Astrocyte (in vitro differentiated cells and primary cell): ENCODE measurements around the gene IRF3. TPM values are rescaled to one million over a fixed set of nuclear protein-coding genes. Genes with fewer than 3 reads are reported as not detected.

Experiments used
- DNase-seq: peaks from one replicate; pipeline ENCODE4 v3.0.0-alpha.2; 2010; ENCODE audit warnings: low read depth
- FAIRE-seq: peaks from 2 replicates; lab custom pipeline; 2011; peaks lifted over from hg19 to GRCh38; lab: Jason Lieb, UNC
- H2AFZ ChIP-seq: 2 replicates; pipeline ENCODE4 v1.6.0; 2012; ENCODE audit warnings: low read depth, low read length, inconsistent platforms
- H3K27ac ChIP-seq: 2 replicates; pipeline ENCODE4 v1.5.1; 2011; ENCODE audit warnings: low read depth, low read length, inconsistent platforms
- H3K27me3 ChIP-seq: 2 replicates; pipeline ENCODE4 v1.6.0; 2011; ENCODE audit warnings: low read length, inconsistent platforms; ENCODE audit not compliant: insufficient read depth
- H3K36me3 ChIP-seq: 2 replicates; pipeline ENCODE4 v1.5.1; 2011; ENCODE audit warnings: low read length, inconsistent platforms; ENCODE audit not compliant: insufficient read depth
- H3K4me1 ChIP-seq: 2 replicates; pipeline ENCODE4 v1.5.1; 2011; ENCODE audit warnings: low read length, inconsistent platforms; ENCODE audit not compliant: insufficient read depth
- H3K4me2 ChIP-seq: 2 replicates; pipeline ENCODE4 v1.6.0; 2012; ENCODE audit warnings: low read length, inconsistent platforms
- H3K4me3 ChIP-seq: 2 replicates; pipeline ENCODE4 v1.5.1; 2011; ENCODE audit warnings: low read depth, mild to moderate bottlenecking, low read length, inconsistent platforms; ENCODE audit not compliant: insufficient read depth
- H3K79me2 ChIP-seq: 2 replicates; pipeline ENCODE4 v1.6.0; 2012; ENCODE audit warnings: mild to moderate bottlenecking, low read length, inconsistent platforms; ENCODE audit not compliant: insufficient read depth
- H3K9ac ChIP-seq: 2 replicates; pipeline ENCODE4 v1.6.0; 2012; ENCODE audit warnings: mild to moderate bottlenecking, low read length, inconsistent platforms
- H3K9me3 ChIP-seq: 2 replicates; pipeline ENCODE4 v1.5.1; 2012; ENCODE audit warnings: low read depth, mild to moderate bottlenecking, low read length, inconsistent platforms; ENCODE audit not compliant: insufficient read depth
- H4K20me1 ChIP-seq: 2 replicates; pipeline ENCODE4 v1.6.0; 2012; ENCODE audit warnings: low read length, inconsistent platforms; ENCODE audit not compliant: insufficient read depth
- H3K27ac Mint-ChIP-seq: one replicate; pipeline ENCODE4 v1.8.0; 2021; ENCODE audit warnings: mild to moderate bottlenecking, mixed read lengths; ENCODE audit not compliant: unreplicated experiment
- H3K27me3 Mint-ChIP-seq: one replicate; pipeline ENCODE4 v1.8.0; 2021; ENCODE audit warnings: low read depth, mixed read lengths; ENCODE audit not compliant: unreplicated experiment
- H3K36me3 Mint-ChIP-seq: one replicate; pipeline ENCODE4 v1.8.0; 2021; ENCODE audit warnings: low read depth, mixed read lengths; ENCODE audit not compliant: unreplicated experiment
- H3K4me1 Mint-ChIP-seq: one replicate; pipeline ENCODE4 v1.8.0; 2021; ENCODE audit warnings: low read depth, mixed read lengths; ENCODE audit not compliant: unreplicated experiment
- H3K4me3 Mint-ChIP-seq: one replicate; pipeline ENCODE4 v1.8.0; 2021; ENCODE audit warnings: mild to moderate bottlenecking, moderate library complexity, mixed read lengths; ENCODE audit not compliant: unreplicated experiment
- H3K9me3 Mint-ChIP-seq: one replicate; pipeline ENCODE4 v1.8.0; 2021; ENCODE audit warnings: mild to moderate bottlenecking, mixed read lengths; ENCODE audit not compliant: unreplicated experiment
- CTCF ChIP-seq: IDR thresholded peaks from 2 replicates; pipeline ENCODE4 v1.5.1; 2011; ENCODE audit warnings: low read depth, mild to moderate bottlenecking, inconsistent platforms, low read length, moderate library complexity; ENCODE audit not compliant: insufficient read depth
- EZH2 ChIP-seq: IDR thresholded peaks from 2 replicates; pipeline ENCODE4 v1.6.1; 2012; ENCODE audit warnings: mild to moderate bottlenecking, low read length, inconsistent platforms; ENCODE audit not compliant: insufficient read depth
- microRNA-seq: library from miRNA; unstranded; fragments of <30 nt; microRNA quantifications from one replicate; pipeline ENCODE4 v1.2.0, GENCODE V29; 2020
- total RNA-seq: library from RNA; stranded (reverse); gene quantifications from 2 replicates; pipeline ENCODE4 v1.2.1, GENCODE V29; 2021

Gene IRF3
- total RNA-seq, 1 donor from 2014 or later: 68.1 TPM

GRCh38 chr19:49614096-49614833 lies 51.4 kb downstream of the IRF3 start:
- H3K36me3 ChIP-seq: peaks cover 24% of the 10 kb centered on the region
- no peaks in the 10 kb centered on the region for H3K27me3 ChIP-seq
- H3K4me1 ChIP-seq: peaks cover 21% of the 10 kb centered on the region
- H3K4me1 Mint-ChIP-seq: peaks cover 16% of the 10 kb centered on the region
- H3K9ac ChIP-seq: peak overlapping the region; percentile 64
- peaks cover 2% of the 10 kb centered on the region for H3K9me3 Mint-ChIP-seq
- H3K4me2 ChIP-seq: peak overlapping the region; percentile 72
- peaks cover 64% of the 10 kb centered on the region for H3K79me2 ChIP-seq
- peak; percentile 79 for FAIRE-seq
- H2AFZ ChIP-seq: no peak overlapping the region
- no peaks in the 10 kb centered on the region for H3K9me3 ChIP-seq
- peak; percentile 83 for DNase-seq
- H4K20me1 ChIP-seq: peaks cover 56% of the 10 kb centered on the region
- H3K4me3 ChIP-seq: no peak overlapping the region
- H3K27ac ChIP-seq: peak overlapping the region; percentile 87
- H3K27ac Mint-ChIP-seq: peak overlapping the region; percentile 72
- H3K4me3 Mint-ChIP-seq: peak overlapping the region; percentile 34
- H3K36me3 Mint-ChIP-seq: peaks cover 20% of the 10 kb centered on the region
- H3K27me3 Mint-ChIP-seq: no peaks in the 10 kb centered on the region
- TF ChIP-seq EZH2 (no peak), CTCF (no peak)

GRCh38 chr19:49613374-49613773 lies 52.3 kb downstream of the IRF3 start:
- Histone ChIP-seq H3K4me2 (peak overlapping the region; percentile 72), H3K36me3 (peaks cover 23% of the 10 kb centered on the region)
- peak overlapping the region; percentile 54 for H3K4me3 Mint-ChIP-seq

More at GRCh38 chr19:49613374-49613773, 52.3 kb downstream of the IRF3 start:
- H3K27ac ChIP-seq: peak overlapping the region; percentile 87
- H3K9me3 Mint-ChIP-seq: peaks cover 2% of the 10 kb centered on the region
- peak overlapping the region; percentile 64 for H3K9ac ChIP-seq
- no peak for FAIRE-seq
- no peaks in the 10 kb centered on the region for H3K9me3 ChIP-seq
- no peak overlapping the region for H2AFZ ChIP-seq
- no peaks in the 10 kb centered on the region for H3K27me3 ChIP-seq
- H3K27ac Mint-ChIP-seq: peak overlapping the region; percentile 62
- no peaks in the 10 kb centered on the region for H3K27me3 Mint-ChIP-seq
- H3K79me2 ChIP-seq: peaks cover 70% of the 10 kb centered on the region
- H4K20me1 ChIP-seq: peaks cover 63% of the 10 kb centered on the region
- peaks cover 16% of the 10 kb centered on the region for H3K4me1 Mint-ChIP-seq
- no peak for DNase-seq
- peaks cover 20% of the 10 kb centered on the region for H3K36me3 Mint-ChIP-seq
- TF ChIP-seq EZH2 (no peak), CTCF (no peak)
- H3K4me1 ChIP-seq: peaks cover 21% of the 10 kb centered on the region
- H3K4me3 ChIP-seq: peak overlapping the region; percentile 37

Small RNA genes within 50 kb of the gene (microRNA-seq; reads per million reads assigned to microRNA genes)
- gene MIR5088: 3.0 reads per million, percentile 6 among the genes with 10 or more reads in this experiment

Other genes starting within 250 kb of the IRF3 start
- not detected in 2 replicates for gene PTH2, start 242.4 kb downstream of the IRF3 start, total RNA-seq
- not detected in 2 replicates for gene GFY, start 240.5 kb downstream of the IRF3 start, total RNA-seq
- gene SLC17A7, start 224.3 kb downstream of the IRF3 start, total RNA-seq: 0.12 and 0.16 TPM in 2 replicates
- gene PIH1D1, start 214.0 kb downstream of the IRF3 start, total RNA-seq: 61.3 and 76.4 TPM in 2 replicates
- gene ALDH16A1, start 212.6 kb downstream of the IRF3 start, total RNA-seq: 13.0 and 19.2 TPM in 2 replicates
- 0.38 TPM in 1 of 2 replicates, not detected in the other for gene FLT3LG, start 191.6 kb downstream of the IRF3 start, total RNA-seq
- 2,066 and 2,119 TPM in 2 replicates for gene RPL13A, start 178.2 kb downstream of the IRF3 start, total RNA-seq
- 1,263 and 1,399 TPM in 2 replicates for gene RPS11, start 169.4 kb downstream of the IRF3 start, total RNA-seq
- gene FCGRT, start 153.2 kb downstream of the IRF3 start, total RNA-seq: 32.2 and 40.6 TPM in 2 replicates
- gene RCN3, start 137.9 kb downstream of the IRF3 start, total RNA-seq: 20.2 and 27.5 TPM in 2 replicates
- gene NOSIP, start 85.3 kb downstream of the IRF3 start, total RNA-seq: 74.6 and 83.8 TPM in 2 replicates
- gene PRRG2, start 84.5 kb downstream of the IRF3 start, total RNA-seq: 0.89 and 1.3 TPM in 2 replicates
- gene PRR12, start 74.7 kb downstream of the IRF3 start, total RNA-seq: 29.7 and 29.9 TPM in 2 replicates
- gene RRAS, start 25.7 kb downstream of the IRF3 start, total RNA-seq: 94.7 and 104 TPM in 2 replicates
- gene SCAF1, start 23.6 kb downstream of the IRF3 start, total RNA-seq: 105 and 107 TPM in 2 replicates
- gene BCL2L12, start 76 bp upstream of the IRF3 start, total RNA-seq: 26.6 and 31.5 TPM in 2 replicates
- gene PRMT1, start 11.4 kb upstream of the IRF3 start, total RNA-seq: 215 and 235 TPM in 2 replicates
- gene ADM5, start 23.7 kb upstream of the IRF3 start, total RNA-seq: 0.65 and 1.6 TPM in 2 replicates
- 33.3 and 33.6 TPM in 2 replicates for gene CPT1C, start 25.3 kb upstream of the IRF3 start, total RNA-seq
- gene TSKS, start 97.4 kb upstream of the IRF3 start, total RNA-seq: not detected in 2 replicates
- 163 and 168 TPM in 2 replicates for gene AP2A1, start 101.1 kb upstream of the IRF3 start, total RNA-seq
- gene FUZ, start 147.4 kb upstream of the IRF3 start, total RNA-seq: 8.9 and 9.8 TPM in 2 replicates
- 61.3 and 72.2 TPM in 2 replicates for gene MED25, start 152.4 kb upstream of the IRF3 start, total RNA-seq
- 162 and 172 TPM in 2 replicates for gene PTOV1, start 185.3 kb upstream of the IRF3 start, total RNA-seq
- gene PNKP, start 201.7 kb upstream of the IRF3 start, total RNA-seq: 49.1 and 54.8 TPM in 2 replicates
- gene AKT1S1, start 211.5 kb upstream of the IRF3 start, total RNA-seq: 104 and 116 TPM in 2 replicates
- 29.1 and 32.2 TPM in 2 replicates for gene TBC1D17, start 211.8 kb upstream of the IRF3 start, total RNA-seq
- gene IL4I1, start 231.0 kb upstream of the IRF3 start, total RNA-seq: 0.27 and 0.50 TPM in 2 replicates